Smooth muscle cell (in vitro differentiated cells): Measurements from ENCODE around the gene FXYD6. TPM values are rescaled to one million over a fixed set of nuclear protein-coding genes. Genes with fewer than 3 reads are reported as not detected.

Experiments
- DNase-seq: peaks from one replicate; lab custom pipeline; 2025; ENCODE audit not compliant: unreplicated experiment; lab: John Stamatoyannopoulos, UW
- H2AFZ ChIP-seq: fragments of 200-600 bp; sonication (generic); 2 replicates; pipeline ENCODE4 v1.6.0; 2016; ENCODE audit warnings: antibody characterized with exemption, low read depth, mild to moderate bottlenecking
- H3F3A ChIP-seq: fragments of 200-600 bp; sonication (generic); 2 replicates; pipeline ENCODE4 v1.6.0; 2017; ENCODE audit warnings: antibody characterized with exemption, low read depth
- H3K27ac ChIP-seq: fragments of 200-600 bp; sonication (generic); 2 replicates; pipeline ENCODE4 v1.5.1; 2016; ENCODE audit warnings: low read depth, mild to moderate bottlenecking
- H3K27me3 ChIP-seq: fragments of 200-600 bp; sonication (generic); 2 replicates; pipeline ENCODE4 v1.6.1; 2016; ENCODE audit warnings: low read depth, mild to moderate bottlenecking
- H3K36me3 ChIP-seq: fragments of 200-600 bp; sonication (generic); 2 replicates; pipeline ENCODE4 v1.5.1; 2016; ENCODE audit warnings: low read depth
- H3K4me1 ChIP-seq: fragments of 200-600 bp; sonication (generic); 2 replicates; pipeline ENCODE4 v1.5.1; 2016; ENCODE audit warnings: low read depth
- H3K4me2 ChIP-seq: fragments of 200-600 bp; sonication (generic); 2 replicates; pipeline ENCODE4 v1.6.0; 2016; ENCODE audit warnings: mild to moderate bottlenecking
- H3K4me3 ChIP-seq: fragments of 200-600 bp; sonication (generic); 2 replicates; pipeline ENCODE4 v1.5.1; 2016; ENCODE audit warnings: mild to moderate bottlenecking
- H3K79me2 ChIP-seq: fragments of 200-600 bp; sonication (generic); 2 replicates; pipeline ENCODE4 v1.6.0; 2016; ENCODE audit warnings: low read depth, mild to moderate bottlenecking
- H3K9ac ChIP-seq: fragments of 200-600 bp; sonication (generic); 2 replicates; pipeline ENCODE4 v1.6.0; 2016; ENCODE audit warnings: low read depth
- H3K9me3 ChIP-seq: fragments of 200-600 bp; sonication (generic); replicated peaks from 2 replicates; pipeline ENCODE4 v1.5.1; 2016; ENCODE audit warnings: low read depth
- H4K20me1 ChIP-seq: fragments of 200-600 bp; sonication (generic); 2 replicates; pipeline ENCODE4 v1.6.0; 2016; ENCODE audit warnings: low read depth
- WGBS: methylation state at CpG from one replicate; pipeline ENCODE4 v1.1.7; 2016; ENCODE audit warnings: low lambda C conversion rate; 5-methylcytosine and 5-hydroxymethylcytosine counted together
- polyA plus RNA-seq: library from polyadenylated mRNA; unstranded; fragments of >200 nt; fragmentation: Nextera tagmentation; extraction: Ambion mirVana; gene quantifications from 2 replicates; pipeline ENCODE4 v1.2.1, GENCODE V29; 2016
- total RNA-seq: library from RNA; depleted of rRNA; stranded (reverse); fragments of >200 nt; gene quantifications from 2 replicates; pipeline ENCODE4 v1.2.3, GENCODE V29; 2014
- TF ChIP-seq, protein P1 (sequence below): fragments of 200-600 bp; sonication (generic); IDR thresholded peaks from 2 replicates; pipeline ENCODE4 v1.5.1; 2017; ENCODE audit warnings: borderline replicate concordance, mild to moderate bottlenecking, antibody characterized with exemption; ENCODE audit not compliant: insufficient read depth, poor library complexity, severe bottlenecking

Gene FXYD6
- total and polyA plus RNA-seq, 2 experiments from 2014 or later: 27.7 to 84.5 TPM

DNA sequence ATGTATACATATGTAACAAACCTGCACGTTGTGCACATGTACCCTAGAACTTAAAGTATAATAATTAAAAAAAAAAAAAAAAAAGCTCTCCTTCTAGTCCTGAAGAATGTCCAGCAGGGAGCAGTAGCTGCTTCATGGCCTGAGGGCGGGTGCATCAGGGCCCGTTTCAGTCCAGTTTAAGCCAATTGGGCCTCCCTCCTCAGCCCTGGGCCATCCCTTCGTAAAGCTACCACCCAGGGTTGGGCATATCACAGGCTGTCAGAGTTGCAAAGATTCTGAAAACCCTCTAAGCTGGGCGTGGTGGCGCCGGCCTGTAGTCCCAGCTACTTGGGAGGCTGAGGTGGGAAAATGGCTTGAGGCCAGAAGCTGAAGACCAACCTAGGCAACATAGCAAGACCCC lies 47.3 kb upstream of the FXYD6 start:
- no peaks in the 10 kb centered on the region for H3K9me3 ChIP-seq
- H3K9ac ChIP-seq: no peak overlapping the region
- H3K79me2 ChIP-seq: no peaks in the 10 kb centered on the region
- H4K20me1 ChIP-seq: no peaks in the 10 kb centered on the region
- no peak overlapping the region for H3K4me2 ChIP-seq
- H3K27ac ChIP-seq: no peak overlapping the region
- 78% methylated on average over 7 of the region's 7 CpGs for WGBS
- no peak overlapping the region for H2AFZ ChIP-seq
- H3K4me1 ChIP-seq: no peaks in the 10 kb centered on the region
- no peak overlapping the region for H3K4me3 ChIP-seq
- TF ChIP-seq, protein P1, sequence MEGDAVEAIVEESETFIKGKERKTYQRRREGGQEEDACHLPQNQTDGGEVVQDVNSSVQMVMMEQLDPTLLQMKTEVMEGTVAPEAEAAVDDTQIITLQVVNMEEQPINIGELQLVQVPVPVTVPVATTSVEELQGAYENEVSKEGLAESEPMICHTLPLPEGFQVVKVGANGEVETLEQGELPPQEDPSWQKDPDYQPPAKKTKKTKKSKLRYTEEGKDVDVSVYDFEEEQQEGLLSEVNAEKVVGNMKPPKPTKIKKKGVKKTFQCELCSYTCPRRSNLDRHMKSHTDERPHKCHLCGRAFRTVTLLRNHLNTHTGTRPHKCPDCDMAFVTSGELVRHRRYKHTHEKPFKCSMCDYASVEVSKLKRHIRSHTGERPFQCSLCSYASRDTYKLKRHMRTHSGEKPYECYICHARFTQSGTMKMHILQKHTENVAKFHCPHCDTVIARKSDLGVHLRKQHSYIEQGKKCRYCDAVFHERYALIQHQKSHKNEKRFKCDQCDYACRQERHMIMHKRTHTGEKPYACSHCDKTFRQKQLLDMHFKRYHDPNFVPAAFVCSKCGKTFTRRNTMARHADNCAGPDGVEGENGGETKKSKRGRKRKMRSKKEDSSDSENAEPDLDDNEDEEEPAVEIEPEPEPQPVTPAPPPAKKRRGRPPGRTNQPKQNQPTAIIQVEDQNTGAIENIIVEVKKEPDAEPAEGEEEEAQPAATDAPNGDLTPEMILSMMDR: no peak
- H3F3A ChIP-seq: no peaks in the 10 kb centered on the region
- DNase-seq: no peak
- H3K27me3 ChIP-seq: no peaks in the 10 kb centered on the region
- H3K36me3 ChIP-seq: no peaks in the 10 kb centered on the region

DNA sequence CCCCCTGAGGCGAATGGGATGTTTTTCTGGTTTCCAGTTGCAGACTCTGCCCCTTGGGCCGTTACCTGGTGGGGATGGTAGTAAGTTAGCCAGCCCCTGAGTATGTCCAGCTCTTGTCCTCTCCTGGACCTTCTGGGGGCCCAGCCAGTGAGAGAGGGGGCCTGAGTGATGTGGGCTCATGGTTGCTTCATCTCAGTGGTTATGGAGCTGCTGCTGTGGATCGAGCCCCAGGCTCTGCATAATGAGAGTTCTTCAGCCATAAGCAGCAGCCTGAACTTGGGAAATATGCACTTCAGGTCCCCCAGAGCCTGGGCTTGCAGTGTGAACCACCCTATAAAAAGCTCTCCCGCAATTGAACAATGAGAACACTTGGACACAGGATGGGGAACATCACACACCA lies 46.8 kb upstream of the FXYD6 start:
- Histone ChIP-seq H3K4me2 (no peak overlapping the region), H3K27ac (no peak overlapping the region), H3K4me3 (no peak overlapping the region), H3K27me3 (no peaks in the 10 kb centered on the region), H3F3A (no peaks in the 10 kb centered on the region), H3K36me3 (no peaks in the 10 kb centered on the region), H3K79me2 (no peaks in the 10 kb centered on the region), H3K4me1 (no peaks in the 10 kb centered on the region), H4K20me1 (no peaks in the 10 kb centered on the region), H3K9me3 (no peaks in the 10 kb centered on the region), H2AFZ (no peak overlapping the region), H3K9ac (no peak overlapping the region)
- no peak for DNase-seq
- WGBS: 93% methylated on average over 4 of the region's 4 CpGs
- TF ChIP-seq, protein P1: no peak

DNA sequence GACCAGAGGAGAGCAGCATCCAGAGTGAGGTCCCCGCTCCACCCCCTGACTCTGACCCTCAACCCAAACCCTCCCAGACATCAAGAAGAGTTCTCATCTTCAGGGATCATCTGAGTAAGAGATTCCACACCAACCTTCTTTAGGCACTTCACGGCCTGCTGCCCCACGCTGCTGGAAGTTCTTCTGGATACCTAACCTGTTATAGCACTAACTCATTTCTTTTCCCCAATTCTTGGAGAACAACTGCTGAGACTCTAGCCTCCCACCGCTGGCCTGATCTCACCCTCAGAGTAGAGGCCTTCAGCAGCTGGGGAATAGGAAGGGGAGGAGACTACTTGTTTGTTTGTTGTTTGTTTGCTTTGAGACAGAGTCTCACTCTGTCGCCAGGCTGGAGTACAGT lies 45.4 kb upstream of the FXYD6 start:
- WGBS: 92% methylated on average over 5 of the region's 5 CpGs
- H3K9ac ChIP-seq: no peak overlapping the region
- DNase-seq: no peak
- H4K20me1 ChIP-seq: no peaks in the 10 kb centered on the region
- no peaks in the 10 kb centered on the region for H3K9me3 ChIP-seq
- no peaks in the 10 kb centered on the region for H3K4me1 ChIP-seq
- H2AFZ ChIP-seq: no peak overlapping the region
- TF ChIP-seq, protein P1: no peak
- no peak overlapping the region for H3K27ac ChIP-seq
- H3K79me2 ChIP-seq: no peaks in the 10 kb centered on the region
- H3K4me3 ChIP-seq: no peak overlapping the region
- no peaks in the 10 kb centered on the region for H3K27me3 ChIP-seq
- H3K36me3 ChIP-seq: no peaks in the 10 kb centered on the region
- no peaks in the 10 kb centered on the region for H3F3A ChIP-seq
- H3K4me2 ChIP-seq: no peak overlapping the region

DNA sequence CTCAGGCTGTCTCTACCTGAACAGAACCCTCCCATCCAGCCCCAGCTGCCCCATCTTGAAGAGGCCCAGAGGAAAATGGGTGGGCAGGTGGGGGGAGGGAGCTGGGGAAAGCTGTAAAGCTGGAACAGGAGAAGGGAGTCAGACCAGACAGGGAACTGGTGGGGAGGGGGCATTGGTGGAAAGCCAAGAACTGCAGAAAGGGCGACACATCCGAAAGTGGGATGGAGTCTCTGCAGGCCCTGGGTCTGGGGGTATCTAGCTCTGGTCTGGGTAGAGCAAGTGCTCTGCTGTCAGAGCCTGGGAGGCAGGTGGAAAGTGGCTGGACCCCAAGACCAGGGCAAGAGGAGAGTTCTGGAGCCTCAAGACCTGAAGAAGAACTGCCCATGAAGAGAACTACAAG lies 45.0 kb upstream of the FXYD6 start:
- Histone ChIP-seq H3K36me3 (no peaks in the 10 kb centered on the region), H4K20me1 (no peaks in the 10 kb centered on the region), H3K27ac (no peak overlapping the region), H3K4me1 (no peaks in the 10 kb centered on the region), H3K4me2 (no peak overlapping the region), H2AFZ (no peak overlapping the region), H3K79me2 (no peaks in the 10 kb centered on the region), H3K9ac (no peak overlapping the region), H3F3A (no peaks in the 10 kb centered on the region), H3K4me3 (no peak overlapping the region), H3K27me3 (no peaks in the 10 kb centered on the region), H3K9me3 (no peaks in the 10 kb centered on the region)
- DNase-seq: no peak
- TF ChIP-seq, protein P1: no peak
- 96% methylated on average over 2 of the region's 2 CpGs for WGBS
